RCC 7860 (cell line): ENCODE results near the gene CCNI.
A peak's percentile ranks its signal among the peaks of the same experiment; 100 is the strongest.
"Not testable (repeated sequence)": the region's sequence is repeated elsewhere in the genome, so short reads cannot be mapped to it uniquely, and the experiment has no call there.

Experiments
- DNase-seq: peaks from one replicate; pipeline ENCODE4 v3.0.0-alpha.2; 2015; ENCODE audit warnings: low spot score
- FAIRE-seq: peaks from 2 replicates; lab custom pipeline; 2012; peaks lifted over from hg19 to GRCh38; lab: Jason Lieb, UNC

Gene CCNI

GRCh38 chr4:77043507-77044136 lies 32.2 kb downstream of the CCNI start:
- DNase-seq: no peak
- FAIRE-seq: no peak

GRCh38 chr4:77040854-77041725 lies 34.7 kb downstream of the CCNI start:
- FAIRE-seq (no peak), DNase-seq (no peak)

DNA sequence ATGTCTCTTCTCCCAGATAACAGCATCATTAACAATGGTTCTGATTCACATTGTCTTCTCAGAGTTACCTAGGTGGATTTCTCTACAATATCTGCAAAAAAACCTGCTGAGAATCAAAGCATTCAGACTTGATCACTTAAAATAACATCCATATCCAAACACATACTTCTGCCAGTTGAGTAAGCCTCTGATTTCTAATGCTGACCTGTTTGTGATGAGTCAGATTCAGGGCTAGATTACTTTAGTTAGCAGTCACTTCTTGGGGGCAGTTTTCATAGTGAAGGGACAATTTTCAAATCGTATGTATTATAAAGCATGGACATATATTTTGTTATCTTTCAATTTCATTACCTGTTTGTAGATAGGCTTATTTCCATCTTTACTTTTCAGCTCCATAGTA lies 35.5 kb downstream of the CCNI start:
- DNase-seq: peak; percentile 30
- FAIRE-seq: no peak

DNA sequence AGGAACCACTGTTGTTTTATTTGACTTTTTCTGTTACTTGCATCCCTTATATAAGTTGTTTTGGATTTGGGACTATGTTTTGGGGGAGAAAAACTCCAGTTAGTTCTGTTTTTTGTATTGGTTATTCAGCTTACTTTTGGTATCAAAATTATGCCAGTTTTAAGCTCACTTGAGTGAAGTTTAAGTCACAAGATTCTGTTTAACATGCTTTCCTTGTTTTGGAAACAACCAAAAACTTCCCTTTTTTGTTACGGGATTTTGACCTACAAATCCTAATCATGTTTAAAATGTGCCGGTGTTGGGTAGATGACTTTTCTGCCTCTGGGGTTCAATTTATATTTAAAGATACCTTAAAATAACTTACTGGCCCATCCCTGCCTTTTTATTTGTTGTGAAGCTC lies 36.0 kb downstream of the CCNI start:
- FAIRE-seq (no peak), DNase-seq (no peak)

- FAIRE-seq (no peak), DNase-seq (no peak)
These were observed 38.1 kb downstream of the CCNI start for GRCh38 chr4:77037736-77038135.

GRCh38 chr4:77037168-77037567 lies 38.6 kb downstream of the CCNI start:
- not testable (repeated sequence) for FAIRE-seq

GRCh38 chr4:77036206-77036605 lies 39.6 kb downstream of the CCNI start:
- FAIRE-seq: no peak
- DNase-seq: no peak

More at GRCh38 chr4:77037168-77037567, 38.6 kb downstream of the CCNI start:
- DNase-seq: not testable (repeated sequence)

DNA sequence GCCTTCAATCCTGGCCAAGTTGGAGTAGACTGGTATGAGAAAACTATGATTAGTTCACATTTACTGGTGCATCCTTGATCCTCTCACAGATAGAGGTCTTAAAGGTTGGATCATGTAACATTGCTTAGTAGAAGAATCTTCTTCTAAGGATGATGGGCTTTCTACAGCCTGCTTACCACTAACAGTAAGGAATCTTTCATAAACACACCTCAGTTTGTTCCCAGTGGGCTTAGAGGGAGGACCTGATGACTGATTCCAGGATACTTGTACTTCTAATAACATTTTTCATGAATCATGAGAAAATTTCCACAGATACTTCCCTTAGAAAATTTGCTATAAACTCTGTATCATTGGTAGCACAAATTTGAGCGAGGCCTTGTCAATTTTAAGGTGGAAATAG lies 40.6 kb downstream of the CCNI start:
- DNase-seq (no peak), FAIRE-seq (no peak)

DNA sequence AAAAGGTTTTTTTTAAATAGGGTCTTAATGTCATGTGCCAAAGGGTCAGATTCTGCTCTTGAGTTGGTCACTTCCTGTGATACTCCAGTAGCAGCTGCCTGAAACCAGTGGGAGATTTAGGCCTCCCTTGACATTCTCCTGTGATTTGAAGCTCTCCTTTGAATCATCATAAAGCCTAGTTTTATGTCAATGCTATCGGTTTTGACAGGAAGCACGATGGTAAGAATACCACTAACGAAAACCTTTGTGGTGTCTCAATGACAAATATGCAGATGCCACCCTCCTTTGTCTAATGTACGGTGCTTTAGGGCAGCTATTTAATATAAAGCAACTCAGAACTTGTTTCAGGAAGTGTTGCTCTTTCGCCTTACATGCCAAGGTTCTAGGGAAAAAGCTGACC lies 44.2 kb downstream of the CCNI start:
- FAIRE-seq: no peak
- DNase-seq: no peak

DNA sequence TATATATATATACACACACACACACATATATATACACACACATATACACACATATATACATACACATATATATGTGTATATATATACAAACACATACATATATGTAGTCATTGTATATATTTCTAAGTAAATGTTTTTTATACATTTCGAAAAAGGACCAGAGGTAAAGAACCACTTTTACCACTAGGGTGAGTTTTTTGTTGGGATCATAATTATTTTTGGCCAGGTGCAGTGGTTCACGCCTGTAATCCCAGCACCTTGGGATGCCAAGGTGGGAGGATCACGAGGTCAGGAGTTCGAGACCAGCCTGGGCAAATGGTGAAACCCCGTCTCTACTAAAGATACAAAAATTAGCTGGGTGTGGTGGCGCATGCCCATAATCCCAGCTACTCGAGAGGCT lies 46.0 kb downstream of the CCNI start:
- not testable (repeated sequence) for FAIRE-seq, DNase-seq

DNA sequence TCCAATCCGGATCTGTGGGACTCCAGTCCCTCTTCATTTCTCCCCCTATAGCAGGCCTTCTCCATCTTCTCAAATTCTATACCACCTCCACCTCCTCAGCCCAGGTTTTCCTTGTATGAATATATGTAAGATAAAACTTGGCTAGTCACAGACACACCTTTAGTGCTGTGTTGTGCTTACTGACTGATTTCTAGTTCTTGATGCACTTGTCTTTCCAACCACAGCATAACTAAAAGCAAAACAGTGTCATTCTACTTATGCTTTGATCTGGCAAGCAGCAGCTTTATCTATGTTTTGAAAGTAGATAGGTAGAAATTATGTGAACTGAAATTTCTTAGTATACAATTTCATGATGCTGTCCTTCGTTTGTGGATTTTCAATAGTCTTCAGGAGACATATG lies 47.5 kb downstream of the CCNI start:
- no peak for DNase-seq
- no peak for FAIRE-seq

DNA sequence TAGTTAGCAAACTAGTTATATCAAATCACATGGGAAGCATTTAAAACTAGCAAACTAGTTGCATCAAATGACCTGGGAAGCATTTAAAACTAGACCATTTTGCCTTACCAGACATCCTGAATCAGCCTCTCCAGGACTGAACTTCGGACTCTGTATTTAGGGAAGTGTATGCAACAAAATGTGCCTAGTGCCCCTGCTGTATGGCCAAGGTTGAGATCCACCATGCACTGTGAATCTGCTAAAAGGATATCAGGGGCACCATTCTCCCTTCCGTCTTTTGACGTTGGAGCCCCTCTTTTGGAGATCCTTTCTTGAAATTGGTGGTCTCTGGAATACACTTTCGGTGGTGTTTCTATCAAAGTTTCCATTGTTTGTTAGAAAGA lies 49.5 kb downstream of the CCNI start:
- no peak for DNase-seq
- no peak for FAIRE-seq

GRCh38 chr4:77025643-77026321 lies 50.0 kb downstream of the CCNI start:
- FAIRE-seq: no peak
- no peak for DNase-seq

DNA sequence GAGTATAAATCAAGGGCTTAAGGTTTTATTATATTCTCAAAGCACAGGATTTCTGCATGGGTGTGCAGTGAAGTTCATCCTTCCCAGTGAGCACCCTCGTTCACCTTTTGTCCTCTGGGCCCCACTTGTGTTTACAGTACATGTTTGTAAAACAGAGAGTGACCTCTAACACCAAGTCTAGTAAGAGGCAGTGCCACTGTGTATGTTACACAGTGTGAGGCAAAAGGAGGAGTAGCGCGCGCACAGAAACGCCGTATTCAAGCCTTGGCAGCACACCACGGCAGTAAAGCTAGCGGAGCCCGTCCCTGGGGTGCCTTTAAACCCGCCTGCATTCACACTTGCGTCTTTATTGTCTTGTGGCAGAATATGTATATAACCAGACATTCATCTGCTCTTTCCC lies 51.9 kb downstream of the CCNI start:
- no peak for DNase-seq
- FAIRE-seq: no peak

GRCh38 chr4:77022560-77023179 lies 53.1 kb downstream of the CCNI start:
- peak; percentile 26 for DNase-seq
- FAIRE-seq: no peak

DNA sequence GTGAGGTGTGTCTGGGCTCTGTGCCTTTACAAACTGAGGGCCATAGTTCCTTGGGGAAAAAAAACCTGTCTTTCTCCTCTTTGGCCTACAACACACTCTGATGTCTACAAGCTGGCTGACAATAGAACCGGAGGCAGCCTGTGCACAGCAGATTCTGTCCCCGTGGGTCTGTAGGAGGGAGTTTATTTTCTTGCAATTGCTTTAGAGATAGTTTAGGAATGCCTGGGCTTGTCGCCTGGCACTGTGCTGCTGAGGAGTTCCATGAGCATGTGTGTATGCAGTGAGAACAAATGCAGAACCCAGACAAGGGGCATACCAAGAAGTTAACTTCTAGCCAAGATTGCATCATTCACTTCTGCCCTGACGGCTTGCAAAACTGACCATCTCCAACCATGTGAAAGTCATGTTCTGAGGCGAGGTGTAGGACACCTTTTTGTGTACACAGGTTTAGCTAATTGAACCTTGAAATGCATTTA lies 54.1 kb downstream of the CCNI start:
- FAIRE-seq: no peak

DNA sequence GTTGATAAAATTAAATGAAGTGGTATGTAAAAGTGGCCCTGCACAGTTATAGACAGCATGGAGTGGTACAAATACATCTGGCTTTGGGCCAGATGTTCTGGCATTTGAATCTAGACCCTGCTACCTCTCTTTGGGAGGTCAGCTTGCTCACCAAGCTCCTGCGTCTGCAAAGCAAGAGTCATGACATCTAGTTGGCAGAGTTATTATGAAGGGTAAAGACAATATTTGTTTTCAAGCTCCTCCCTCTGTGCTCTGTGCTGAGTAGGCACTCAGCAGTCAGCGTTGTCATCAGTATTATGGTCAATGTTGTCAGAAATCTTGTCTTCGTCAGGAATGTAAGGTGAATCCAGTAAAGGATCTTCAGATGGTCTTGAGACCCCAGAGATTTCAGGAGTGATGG lies 55.8 kb downstream of the CCNI start:
- FAIRE-seq (no peak), DNase-seq (no peak)

More for the DNA sequence above, 54.1 kb downstream of the CCNI start:
- no peak for DNase-seq

DNA sequence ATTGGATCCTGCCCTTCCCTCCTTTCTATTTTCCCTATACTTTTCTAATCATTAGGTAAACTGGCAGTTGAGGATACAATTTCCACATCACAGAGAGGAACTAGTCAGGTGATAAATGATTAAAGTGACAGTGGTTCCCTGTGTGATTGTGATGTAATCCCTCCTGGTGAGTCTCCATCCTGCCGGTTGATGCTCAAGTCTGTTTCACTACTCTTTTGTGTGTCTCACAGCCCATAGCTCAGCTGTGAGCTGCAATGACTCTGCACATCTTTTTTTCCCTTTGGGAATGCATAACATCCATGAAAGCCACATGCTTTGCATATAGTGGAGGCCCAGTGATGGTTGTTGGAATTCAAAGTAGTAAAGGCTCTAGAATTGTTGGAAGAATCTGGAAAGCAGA lies 60.4 kb downstream of the CCNI start:
- FAIRE-seq (no peak), DNase-seq (peak; percentile 61)

GRCh38 chr4:77014256-77014655 lies 61.5 kb downstream of the CCNI start:
- DNase-seq: no peak
- no peak for FAIRE-seq

DNA sequence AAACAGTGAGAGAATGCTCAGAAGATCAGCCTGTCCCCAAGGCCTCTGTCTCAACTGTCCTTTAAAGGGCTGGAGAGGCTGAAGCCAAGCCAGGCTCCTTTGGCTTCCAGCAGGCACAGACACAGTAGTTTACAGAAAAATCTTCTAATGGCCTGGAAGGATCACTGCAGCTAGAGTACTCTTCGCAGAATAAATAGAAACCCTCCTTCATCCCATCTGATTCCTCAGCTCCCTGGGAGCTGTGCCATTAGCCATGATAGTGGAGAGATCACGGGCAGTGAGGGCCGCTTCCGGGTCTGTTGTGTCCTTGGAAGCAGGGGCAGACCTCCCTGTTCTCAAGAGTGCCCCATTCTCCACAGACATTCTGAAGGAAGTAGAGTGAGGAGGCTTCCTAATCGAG lies 63.1 kb downstream of the CCNI start:
- DNase-seq: no peak
- FAIRE-seq: no peak

DNA sequence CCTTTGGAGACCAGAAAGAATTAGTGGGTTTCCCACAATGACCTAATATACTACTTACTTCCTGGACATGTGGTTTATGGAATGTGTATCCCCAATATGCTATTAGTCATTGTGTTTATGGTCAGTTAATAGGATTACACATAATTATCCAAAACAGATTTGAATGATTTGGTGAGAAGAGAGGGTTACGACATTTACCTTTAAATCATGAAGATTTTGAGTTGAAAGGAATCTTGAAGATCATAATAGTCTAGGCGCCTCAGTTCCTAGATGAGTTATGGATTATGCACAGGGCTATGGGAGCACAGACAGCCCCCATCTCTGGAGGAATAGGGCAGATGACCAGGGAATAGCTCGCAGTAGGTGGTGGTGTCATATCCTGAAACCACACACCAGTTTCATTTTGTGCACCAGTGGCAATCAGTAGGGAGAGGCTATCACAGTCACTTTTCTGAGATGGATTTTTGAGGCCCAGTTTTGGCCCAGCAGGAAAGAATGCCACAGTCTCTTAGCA lies 64.9 kb downstream of the CCNI start:
- peak; percentile 28 for FAIRE-seq
- DNase-seq: peak; percentile 36
